ENCODE results near the gene TM9SF3.

GRCh38 chr10:96627292-96627691 lies 40.5 kb upstream of the TM9SF3 start:
- TF ChIP-seq POLR2A (IDR thresholded peaks at IDR 0.05; ENCODE audit: low read depth, low read length) (no peak), POLR2AphosphoS5 (IDR thresholded peaks at IDR 0.05; ENCODE audit: low read length) (no peak), BRCA1 (IDR thresholded peaks at IDR 0.05; ENCODE audit: low read depth, low read length) (no peak), ZNF274 (IDR thresholded peaks at IDR 0.05; ENCODE audit: insufficient read depth, insufficient read length) (no peak), BCL11A (IDR thresholded peaks at IDR 0.05; ENCODE audit: low read depth, low read length) (no peak), CTCF (IDR thresholded peaks at IDR 0.05 in 2 of 3, conservative IDR thresholded peaks at IDR 0.05 in 1 of 3; ENCODE audit: control insufficient read depth in 2 of 3, extremely low read depth in 1 of 3, insufficient read depth in 1 of 3, low read depth in 3 of 3, low read length in 3 of 3) (no peak), EZH2 (IDR thresholded peaks at IDR 0.05; ENCODE audit: borderline replicate concordance, control insufficient read depth, low read depth, low read length) (no peak), ZNF622 (IDR thresholded peaks at IDR 0.05) (no peak), PBX3 (IDR thresholded peaks at IDR 0.05; ENCODE audit: insufficient replicate concordance, low read depth, low read length) (no peak), STAT1 (conservative IDR thresholded peaks at IDR 0.05) (no peak), SIN3A (IDR thresholded peaks at IDR 0.05; ENCODE audit: low read depth, low read length) (no peak)

Data from GM12878 (cell line).